ENCODE data around the gene CAPN2.

Gene CAPN2

GRCh38 chr1:223717695-223718363 is 5.5 kb downstream of the CAPN2 start:
- TF ChIP-seq GATA3 (IDR thresholded peaks at IDR 0.05; ENCODE audit: low read depth, low read length): no peak
- no peak for TF ChIP-seq GATA2 (IDR thresholded peaks at IDR 0.05; ENCODE audit: low read depth, low read length)

GRCh38 chr1:223718850-223719249 is 6.5 kb downstream of the CAPN2 start:
- no peak for TF ChIP-seq GATA3 (IDR thresholded peaks at IDR 0.05; ENCODE audit: low read depth, low read length)
- TF ChIP-seq GATA2 (IDR thresholded peaks at IDR 0.05; ENCODE audit: low read depth, low read length): no peak

- TF ChIP-seq GATA2 (IDR thresholded peaks at IDR 0.05; ENCODE audit: low read depth, low read length) (no peak), GATA3 (IDR thresholded peaks at IDR 0.05; ENCODE audit: low read depth, low read length) (no peak)
Measured at GRCh38 chr1:223720971-223721591, 8.7 kb downstream of the CAPN2 start.

GRCh38 chr1:223721658-223722607 is 9.6 kb downstream of the CAPN2 start:
- TF ChIP-seq GATA2 (IDR thresholded peaks at IDR 0.05; ENCODE audit: low read depth, low read length) (no peak), GATA3 (IDR thresholded peaks at IDR 0.05; ENCODE audit: low read depth, low read length) (no peak)

- TF ChIP-seq GATA2 (IDR thresholded peaks at IDR 0.05; ENCODE audit: low read depth, low read length) (no peak), GATA3 (IDR thresholded peaks at IDR 0.05; ENCODE audit: low read depth, low read length) (no peak)
Measured at GRCh38 chr1:223723351-223723904, 11.1 kb downstream of the CAPN2 start.

- no peak for TF ChIP-seq GATA3 (IDR thresholded peaks at IDR 0.05; ENCODE audit: low read depth, low read length)
Measured at GRCh38 chr1:223724376-223724775, 12.0 kb downstream of the CAPN2 start.

GRCh38 chr1:223725578-223725977 is 13.2 kb downstream of the CAPN2 start:
- TF ChIP-seq GATA2 (IDR thresholded peaks at IDR 0.05; ENCODE audit: low read depth, low read length) (no peak), GATA3 (IDR thresholded peaks at IDR 0.05; ENCODE audit: low read depth, low read length) (no peak)

GRCh38 chr1:223726380-223727001 is 14.2 kb downstream of the CAPN2 start:
- TF ChIP-seq GATA3 (IDR thresholded peaks at IDR 0.05; ENCODE audit: low read depth, low read length) (no peak), GATA2 (IDR thresholded peaks at IDR 0.05; ENCODE audit: low read depth, low read length) (no peak)

GRCh38 chr1:223727541-223727940 is 15.2 kb downstream of the CAPN2 start:
- TF ChIP-seq GATA2 (IDR thresholded peaks at IDR 0.05; ENCODE audit: low read depth, low read length) (no peak), GATA3 (IDR thresholded peaks at IDR 0.05; ENCODE audit: low read depth, low read length) (no peak)

- TF ChIP-seq GATA3 (IDR thresholded peaks at IDR 0.05; ENCODE audit: low read depth, low read length): no peak
- TF ChIP-seq GATA2 (IDR thresholded peaks at IDR 0.05; ENCODE audit: low read depth, low read length): no peak
Measured at GRCh38 chr1:223729906-223730305, 17.6 kb downstream of the CAPN2 start.

GRCh38 chr1:223730479-223731132 is 18.3 kb downstream of the CAPN2 start:
- no peak for TF ChIP-seq GATA3 (IDR thresholded peaks at IDR 0.05; ENCODE audit: low read depth, low read length)
- no peak for TF ChIP-seq GATA2 (IDR thresholded peaks at IDR 0.05; ENCODE audit: low read depth, low read length)

- no peak for TF ChIP-seq GATA3 (IDR thresholded peaks at IDR 0.05; ENCODE audit: low read depth, low read length)
- TF ChIP-seq GATA2 (IDR thresholded peaks at IDR 0.05; ENCODE audit: low read depth, low read length): no peak
Measured at GRCh38 chr1:223731133-223731770, 18.9 kb downstream of the CAPN2 start.

Data from SH-SY5Y (cell line).